WERI-Rb-1 (cell line): ENCODE measurements around the gene NDE1.
"Not testable (repeated sequence)": the region's sequence is repeated elsewhere in the genome, so short reads cannot be mapped to it uniquely, and the experiment has no call there.

Source experiments
- DNase-seq: peaks from one replicate; pipeline ENCODE4 v3.0.0-alpha.2; 2020
- H3K27ac ChIP-seq: fragments of 250-450 bp; sonication (Bioruptor Pico); 2 replicates; pipeline ENCODE4 v1.5.1; 2020; ENCODE audit warnings: mild to moderate bottlenecking, moderate library complexity
- H3K27me3 ChIP-seq: fragments of 250-450 bp; sonication (Bioruptor Pico); 2 replicates; pipeline ENCODE4 v1.5.1; 2021; ENCODE audit warnings: mild to moderate bottlenecking, low read depth, moderate library complexity; ENCODE audit not compliant: insufficient read depth, severe bottlenecking
- H3K36me3 ChIP-seq: fragments of 250-450 bp; sonication (Bioruptor Pico); 2 replicates; pipeline ENCODE4 v1.5.1; 2020; ENCODE audit warnings: mild to moderate bottlenecking, moderate library complexity
- H3K4me3 ChIP-seq: 2 replicates; pipeline ENCODE4 v1.5.1; 2011; ENCODE audit warnings: low read depth, mild to moderate bottlenecking, control low read depth, low read length
- H3K9me3 ChIP-seq: fragments of 250-450 bp; sonication (Bioruptor Pico); 2 replicates; pipeline ENCODE4 v1.5.1; 2021; ENCODE audit warnings: mild to moderate bottlenecking, moderate library complexity; ENCODE audit not compliant: severe bottlenecking
- TF ChIP-seq, protein P1 (sequence below): IDR thresholded peaks from 2 replicates; pipeline ENCODE4 v1.5.1; 2011; ENCODE audit warnings: low read depth, mild to moderate bottlenecking, control low read depth, inconsistent platforms, low read length

NDE1 gene

DNA sequence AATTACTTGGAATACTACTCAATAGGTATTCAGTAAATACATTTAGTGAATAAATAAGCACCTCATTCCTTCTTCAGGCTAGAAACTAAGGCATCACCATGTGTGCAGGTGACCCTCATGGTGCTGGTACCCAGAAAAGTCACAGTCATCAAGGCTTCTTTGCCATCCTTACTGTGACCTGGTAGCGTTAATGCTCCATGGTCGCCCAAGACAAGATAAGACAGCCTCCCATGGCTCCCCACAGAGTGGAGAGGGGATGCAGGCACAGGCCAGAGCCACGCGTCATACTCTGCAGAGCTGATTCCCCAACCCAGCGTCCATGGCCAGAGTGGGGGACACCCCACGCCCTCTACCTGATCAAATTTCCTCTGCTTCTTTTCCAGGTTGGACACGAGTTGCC, 73.8 kb downstream of the NDE1 start:
- no peak overlapping the region for H3K27ac ChIP-seq
- no peak overlapping the region for H3K4me3 ChIP-seq
- no peaks in the 10 kb centered on the region for H3K9me3 ChIP-seq
- TF ChIP-seq, protein P1, sequence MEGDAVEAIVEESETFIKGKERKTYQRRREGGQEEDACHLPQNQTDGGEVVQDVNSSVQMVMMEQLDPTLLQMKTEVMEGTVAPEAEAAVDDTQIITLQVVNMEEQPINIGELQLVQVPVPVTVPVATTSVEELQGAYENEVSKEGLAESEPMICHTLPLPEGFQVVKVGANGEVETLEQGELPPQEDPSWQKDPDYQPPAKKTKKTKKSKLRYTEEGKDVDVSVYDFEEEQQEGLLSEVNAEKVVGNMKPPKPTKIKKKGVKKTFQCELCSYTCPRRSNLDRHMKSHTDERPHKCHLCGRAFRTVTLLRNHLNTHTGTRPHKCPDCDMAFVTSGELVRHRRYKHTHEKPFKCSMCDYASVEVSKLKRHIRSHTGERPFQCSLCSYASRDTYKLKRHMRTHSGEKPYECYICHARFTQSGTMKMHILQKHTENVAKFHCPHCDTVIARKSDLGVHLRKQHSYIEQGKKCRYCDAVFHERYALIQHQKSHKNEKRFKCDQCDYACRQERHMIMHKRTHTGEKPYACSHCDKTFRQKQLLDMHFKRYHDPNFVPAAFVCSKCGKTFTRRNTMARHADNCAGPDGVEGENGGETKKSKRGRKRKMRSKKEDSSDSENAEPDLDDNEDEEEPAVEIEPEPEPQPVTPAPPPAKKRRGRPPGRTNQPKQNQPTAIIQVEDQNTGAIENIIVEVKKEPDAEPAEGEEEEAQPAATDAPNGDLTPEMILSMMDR: no peak
- peaks cover 12% of the 10 kb centered on the region for H3K36me3 ChIP-seq
- DNase-seq: no peak
- H3K27me3 ChIP-seq: no peaks in the 10 kb centered on the region

DNA sequence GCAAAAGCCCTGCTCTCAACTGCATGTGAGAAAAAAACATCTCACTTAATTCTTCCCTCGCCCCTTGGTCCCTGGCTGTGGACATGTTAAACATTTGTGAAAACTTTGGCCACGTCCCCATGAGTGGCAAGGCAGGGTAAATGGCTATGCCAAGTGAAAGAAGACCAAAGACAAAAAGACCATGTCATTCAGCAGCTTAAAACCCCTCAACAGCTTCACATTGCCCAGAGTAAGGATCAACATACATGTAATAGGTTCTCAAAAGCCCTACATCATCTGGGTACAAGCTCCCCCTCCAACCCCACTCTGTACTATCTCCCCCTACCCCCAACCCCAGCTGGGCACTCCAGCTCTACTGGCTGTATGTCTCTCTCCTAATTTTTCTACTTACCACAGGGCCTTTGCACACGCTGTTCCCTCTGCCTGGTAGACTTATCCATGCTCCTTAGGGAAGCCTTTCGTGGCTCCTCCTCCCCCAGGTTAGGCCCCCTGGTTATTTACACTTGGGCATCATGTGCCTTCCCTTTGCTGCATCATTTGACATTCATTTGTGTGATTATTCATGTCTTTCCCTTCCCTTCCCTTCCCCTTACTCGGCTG, 75.7 kb downstream of the NDE1 start:
- Histone ChIP-seq H3K27me3 (no peaks in the 10 kb centered on the region), H3K4me3 (no peak overlapping the region), H3K9me3 (no peaks in the 10 kb centered on the region), H3K36me3 (peaks cover 12% of the 10 kb centered on the region), H3K27ac (no peak overlapping the region)
- TF ChIP-seq, protein P1: no peak
- no peak for DNase-seq

DNA sequence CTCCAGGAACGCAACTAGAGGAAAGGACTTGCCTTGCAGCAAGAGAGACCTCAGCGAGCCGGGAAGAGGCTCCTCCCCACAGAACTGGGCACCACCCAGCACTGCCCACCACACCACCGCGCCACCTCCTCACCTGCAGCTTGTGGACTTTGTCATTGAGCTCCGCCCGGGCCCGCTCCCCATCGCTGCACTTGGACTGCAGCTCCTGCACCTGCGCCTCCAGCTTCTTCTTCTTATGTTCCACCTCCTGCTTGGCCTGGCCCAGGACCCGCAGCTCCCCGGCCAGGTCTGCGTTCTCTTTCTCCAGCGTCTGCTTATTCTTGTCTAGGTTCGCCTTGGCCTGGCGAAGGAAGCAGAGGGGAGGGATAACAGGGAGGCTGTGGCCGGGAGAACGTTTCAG, 76.7 kb downstream of the NDE1 start:
- Histone ChIP-seq H3K4me3 (no peak overlapping the region), H3K27me3 (no peaks in the 10 kb centered on the region), H3K27ac (no peak overlapping the region), H3K9me3 (no peaks in the 10 kb centered on the region), H3K36me3 (peaks cover 12% of the 10 kb centered on the region)
- no peak for DNase-seq
- TF ChIP-seq, protein P1: no peak

DNA sequence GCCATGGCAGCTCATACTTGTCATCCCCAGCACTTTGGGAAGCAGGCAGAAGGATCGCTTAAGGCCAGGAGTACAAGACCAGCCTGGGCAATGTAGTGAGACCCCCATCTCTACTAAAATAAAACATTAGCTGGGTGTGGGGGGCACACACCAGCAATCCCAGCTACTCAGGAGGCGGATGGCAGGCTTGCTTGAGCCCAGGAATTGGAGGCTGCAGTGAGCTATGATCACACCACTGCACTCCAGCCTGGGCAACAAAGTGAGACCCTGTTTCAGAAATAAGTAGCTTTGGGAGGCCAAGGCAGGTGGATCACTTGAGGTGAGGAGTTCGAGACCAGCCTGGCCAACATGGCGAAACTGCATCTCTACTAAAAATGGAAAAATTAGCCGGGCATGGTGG, 77.7 kb downstream of the NDE1 start:
- H3K27me3 ChIP-seq, H3K27ac ChIP-seq, H3K4me3 ChIP-seq, DNase-seq, H3K9me3 ChIP-seq: not testable (repeated sequence)
- H3K36me3 ChIP-seq: peaks cover 12% of the 10 kb centered on the region

DNA sequence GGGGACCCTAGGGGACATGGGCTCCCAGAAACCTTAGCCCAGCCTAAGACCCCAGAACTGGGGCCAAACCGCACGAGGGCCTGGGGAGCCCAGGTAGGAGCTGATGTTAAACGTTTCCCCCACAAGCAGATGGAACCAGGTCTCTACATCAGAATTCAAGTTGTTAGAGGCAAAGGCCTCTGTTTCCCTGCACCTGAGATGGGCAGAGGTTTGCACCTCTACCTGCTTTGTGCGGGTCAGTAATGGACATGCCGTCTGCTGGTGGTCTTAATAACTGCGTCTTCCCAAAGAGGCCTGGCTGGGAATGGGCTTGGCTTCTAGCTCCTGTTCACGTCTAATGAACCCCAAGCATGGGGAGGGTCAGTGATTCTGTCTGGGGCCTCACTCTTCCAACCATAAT, 79.1 kb downstream of the NDE1 start:
- Histone ChIP-seq H3K36me3 (peaks cover 11% of the 10 kb centered on the region), H3K9me3 (no peaks in the 10 kb centered on the region), H3K27me3 (no peaks in the 10 kb centered on the region), H3K27ac (no peak overlapping the region), H3K4me3 (no peak overlapping the region)
- TF ChIP-seq, protein P1: no peak
- DNase-seq: no peak

DNA sequence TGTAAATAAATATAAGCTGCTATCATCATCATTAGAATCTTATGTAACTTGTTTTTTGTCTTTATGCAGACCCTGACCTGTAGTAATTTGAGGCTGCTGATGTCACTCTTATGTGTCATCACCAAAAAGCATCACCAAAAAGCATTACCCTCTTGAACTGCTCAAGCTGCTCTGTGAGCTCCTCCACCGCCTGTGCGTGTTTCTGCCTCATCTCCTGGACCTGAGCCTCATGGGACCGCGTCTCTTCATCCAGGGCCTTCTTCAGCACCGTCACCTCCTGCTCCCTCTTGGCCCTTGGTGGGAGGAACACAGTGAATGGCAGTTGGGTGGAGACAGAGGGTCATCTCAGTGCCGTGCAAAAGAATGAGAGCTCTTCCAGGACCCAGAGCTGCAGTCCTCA, 82.4 kb downstream of the NDE1 start:
- H3K27me3 ChIP-seq: no peaks in the 10 kb centered on the region
- no peak overlapping the region for H3K4me3 ChIP-seq
- H3K9me3 ChIP-seq: no peaks in the 10 kb centered on the region
- TF ChIP-seq, protein P1: no peak
- H3K36me3 ChIP-seq: no peaks in the 10 kb centered on the region
- no peak for DNase-seq
- no peak overlapping the region for H3K27ac ChIP-seq
